Activated CD4-positive, alpha-beta memory T cell treated with anti-CD3 and anti-CD28 coated beads, Interleukin-2, amount 10 ng/mL, durations not matched to agents 7 days and 5 days (primary cell): ENCODE data around the gene CLEC1A. TPM values are rescaled to one million over a fixed set of nuclear protein-coding genes. Genes with fewer than 3 reads are reported as not detected.

Experiments
- CTCF ChIA-PET: fragments of 350-600 bp; sonication (Branson Sonifier 250); formaldehyde crosslinking; loops from one replicate; lab custom pipeline; 2021; ENCODE audit warnings: antibody characterized with exemption, inconsistent platforms; lab: Charles Lee
- POLR2A ChIA-PET: fragments of 350-600 bp; sonication (Branson Sonifier 250); formaldehyde crosslinking; loops from one replicate; lab custom pipeline; 2021; ENCODE audit warnings: antibody characterized with exemption; lab: Charles Lee
- DNase-seq: peaks from one replicate; pipeline ENCODE4 v3.0.0-alpha.2; 2020
- H3K27ac Mint-ChIP-seq: one replicate; pipeline ENCODE4 v1.8.0; 2021; ENCODE audit warnings: mild to moderate bottlenecking, mixed read lengths
- H3K27me3 Mint-ChIP-seq: one replicate; pipeline ENCODE4 v1.8.0; 2021; ENCODE audit warnings: mixed read lengths
- H3K36me3 Mint-ChIP-seq: one replicate; pipeline ENCODE4 v1.8.0; 2021; ENCODE audit warnings: low read depth, mixed read lengths
- H3K4me1 Mint-ChIP-seq: one replicate; pipeline ENCODE4 v1.8.0; 2021; ENCODE audit warnings: mixed read lengths
- H3K4me3 Mint-ChIP-seq: one replicate; pipeline ENCODE4 v1.8.0; 2021; ENCODE audit warnings: mild to moderate bottlenecking, mixed read lengths
- H3K9me3 Mint-ChIP-seq: one replicate; pipeline ENCODE4 v1.8.0; 2021; ENCODE audit warnings: mixed read lengths
- total RNA-seq, 2 experiments: library from RNA; stranded (reverse); gene quantifications; one replicate each; pipeline ENCODE4 v1.2.3, GENCODE V29; 2021

Gene CLEC1A, protein sequence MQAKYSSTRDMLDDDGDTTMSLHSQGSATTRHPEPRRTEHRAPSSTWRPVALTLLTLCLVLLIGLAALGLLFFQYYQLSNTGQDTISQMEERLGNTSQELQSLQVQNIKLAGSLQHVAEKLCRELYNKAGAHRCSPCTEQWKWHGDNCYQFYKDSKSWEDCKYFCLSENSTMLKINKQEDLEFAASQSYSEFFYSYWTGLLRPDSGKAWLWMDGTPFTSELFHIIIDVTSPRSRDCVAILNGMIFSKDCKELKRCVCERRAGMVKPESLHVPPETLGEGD
- not detected for total RNA-seq

DNA sequence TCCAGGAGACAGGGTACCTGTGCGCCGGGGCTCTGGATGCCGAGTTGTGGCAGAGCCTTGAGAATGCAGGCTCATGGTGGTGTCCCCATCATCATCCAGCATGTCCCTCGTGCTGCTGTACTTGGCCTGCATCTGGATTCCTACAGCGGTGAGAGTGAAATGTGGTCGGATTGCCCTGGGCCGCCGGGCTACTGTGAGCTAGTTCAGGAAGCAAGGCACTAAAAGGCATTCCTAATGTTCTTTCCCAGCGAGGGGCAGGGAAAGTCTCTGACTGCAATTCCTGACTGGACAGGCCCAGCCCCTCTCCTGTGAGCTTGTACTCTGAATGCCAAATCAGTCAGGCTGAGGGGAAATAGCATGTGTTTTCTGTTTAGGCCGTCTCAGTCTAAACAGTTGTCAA is at the start of gene CLEC1A:
Gene CLEC1A, minus strand, starts transcription at position 195 of the 400 bp plus-strand sequence. Its CDS starts 63 bp downstream, at position 132.
- no peak within 1 kb of the TSS for H3K27ac Mint-ChIP-seq

DNA sequence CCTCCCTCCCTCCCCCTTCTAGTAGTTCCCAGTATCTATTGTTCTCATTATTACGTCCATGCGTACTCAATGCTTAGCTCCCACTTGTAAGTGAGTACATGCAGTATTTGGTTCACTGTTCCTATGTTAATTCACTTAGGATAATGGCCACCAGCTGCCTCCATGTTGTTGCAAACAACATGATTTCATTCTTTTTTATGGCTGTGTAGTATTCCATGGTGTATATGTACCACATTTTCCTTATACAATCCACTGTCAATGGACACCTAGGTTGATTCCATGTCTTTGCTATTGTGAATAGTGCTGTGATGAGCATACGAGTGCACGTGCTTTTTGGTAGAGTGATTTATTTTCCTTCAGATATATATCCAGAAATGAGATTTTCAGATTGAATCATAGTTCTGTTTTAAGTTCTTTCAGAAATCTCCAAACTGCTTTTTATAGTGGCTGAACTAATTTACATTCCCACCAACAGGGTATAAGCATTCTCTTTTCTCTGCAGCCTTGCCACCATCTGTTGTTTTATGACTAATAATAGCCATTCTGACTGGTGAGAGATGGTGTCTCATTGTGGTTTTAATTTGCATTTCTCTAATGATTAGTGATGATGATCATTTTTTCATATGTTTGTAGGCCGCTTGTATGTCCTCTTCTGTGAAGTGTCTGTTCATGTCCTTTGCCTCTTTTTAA is 49.1 kb upstream of the CLEC1A start:
- H3K36me3 Mint-ChIP-seq: no peaks in the 10 kb centered on the region
- ChIA-PET CTCF (interaction anchor here (1.0 kb wide), 1 partner anchor 334 kb away, joined by 4 read pairs; no protein-coding TSS in a partner anchor), POLR2A (interaction anchor here (0.8 kb wide), 1 partner anchor 44 kb away, joined by 4 read pairs; no protein-coding TSS in a partner anchor)

More for the DNA sequence above, at the start of gene CLEC1A:
- Mint-ChIP-seq H3K27me3 (peaks cover 10% of the 10 kb centered on the region), H3K36me3 (no peaks in the 10 kb centered on the region), H3K4me1 (no peaks in the 10 kb centered on the region), H3K9me3 (peaks cover 5% of the 10 kb centered on the region), H3K4me3 (no peak within 1 kb of the TSS)
- DNase-seq: no peak
- ChIA-PET CTCF (no interaction called here), POLR2A (no interaction called here)

DNA sequence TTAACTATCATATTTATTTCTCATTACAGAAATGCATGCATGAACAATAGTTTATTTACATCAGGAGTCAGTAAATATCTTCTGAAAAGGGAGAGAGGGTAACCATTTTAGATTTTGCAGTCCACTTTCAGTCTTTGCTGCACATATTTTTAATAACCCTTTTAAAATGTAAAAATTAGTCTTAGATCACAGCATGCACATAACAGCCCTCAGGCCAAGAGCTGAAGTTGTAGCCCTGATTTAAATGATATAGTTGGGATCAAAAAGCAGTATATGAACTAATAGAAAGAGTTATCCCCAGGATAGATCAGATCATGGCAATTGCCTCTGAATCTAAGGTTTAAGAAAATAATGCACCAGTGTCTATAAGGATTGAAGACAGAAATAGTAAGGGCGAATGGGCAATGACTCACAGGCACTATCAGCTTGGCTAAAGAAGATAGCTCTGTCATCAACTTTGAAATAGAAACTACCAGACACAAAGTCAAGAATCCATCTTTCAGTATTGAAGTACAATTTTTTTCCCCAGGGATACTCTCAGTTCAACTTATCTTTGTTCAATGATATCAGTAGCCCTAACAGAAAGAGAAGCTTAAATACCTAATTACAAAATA is 44.3 kb upstream of the CLEC1A start:
- no peaks in the 10 kb centered on the region for H3K36me3 Mint-ChIP-seq
- H3K27me3 Mint-ChIP-seq: peaks cover 26% of the 10 kb centered on the region
- DNase-seq: no peak
- POLR2A ChIA-PET: no interaction called here
- CTCF ChIA-PET: interaction anchor here (1.0 to 1.4 kb wide), 3 partner anchors 10 to 400 kb away, joined by 4 to 12 read pairs (median 5); no protein-coding TSS in a partner anchor
- H3K4me3 Mint-ChIP-seq: no peak overlapping the region
- no peak overlapping the region for H3K27ac Mint-ChIP-seq
- H3K9me3 Mint-ChIP-seq: no peaks in the 10 kb centered on the region
- peaks cover under 1% of the 10 kb centered on the region for H3K4me1 Mint-ChIP-seq

More for the DNA sequence above, 49.1 kb upstream of the CLEC1A start:
- DNase-seq: no peak
- H3K4me3 Mint-ChIP-seq: no peak overlapping the region
- H3K9me3 Mint-ChIP-seq: no peaks in the 10 kb centered on the region
- H3K4me1 Mint-ChIP-seq: peaks cover 1% of the 10 kb centered on the region
- H3K27me3 Mint-ChIP-seq: peaks cover 41% of the 10 kb centered on the region
- H3K27ac Mint-ChIP-seq: no peak overlapping the region

DNA sequence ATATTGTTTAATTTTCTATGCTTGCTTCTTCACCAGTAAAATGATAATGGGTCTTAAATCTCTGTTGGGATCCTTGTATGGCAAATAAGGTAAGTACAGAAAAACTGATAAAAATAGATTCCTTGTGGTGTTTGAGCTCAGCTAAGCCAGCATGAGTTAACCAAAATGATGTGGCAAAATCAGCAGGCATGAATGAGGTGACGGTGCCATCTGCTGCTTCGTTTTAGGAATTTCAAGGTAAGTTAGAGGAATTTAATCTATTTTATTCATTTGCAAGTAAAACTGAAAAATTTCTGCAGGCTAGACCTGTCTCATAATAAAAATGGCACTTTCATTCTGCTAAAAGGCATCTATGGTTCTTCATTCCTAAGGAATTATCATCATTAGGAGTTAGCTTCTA is 41.2 kb upstream of the CLEC1A start:
- DNase-seq: peak; percentile 54
- CTCF ChIA-PET: interaction anchor here (0.8 to 2.5 kb wide), 11 partner anchors 10 to 390 kb away, joined by 3 to 16 read pairs (median 8); partner anchors contain the start of genes CLEC12B and CLEC7A
- no peak overlapping the region for H3K27ac Mint-ChIP-seq
- POLR2A ChIA-PET: no interaction called here
- H3K36me3 Mint-ChIP-seq: no peaks in the 10 kb centered on the region
- peaks cover 18% of the 10 kb centered on the region for H3K27me3 Mint-ChIP-seq
- H3K4me1 Mint-ChIP-seq: no peaks in the 10 kb centered on the region
- H3K9me3 Mint-ChIP-seq: no peaks in the 10 kb centered on the region
- H3K4me3 Mint-ChIP-seq: no peak overlapping the region

DNA sequence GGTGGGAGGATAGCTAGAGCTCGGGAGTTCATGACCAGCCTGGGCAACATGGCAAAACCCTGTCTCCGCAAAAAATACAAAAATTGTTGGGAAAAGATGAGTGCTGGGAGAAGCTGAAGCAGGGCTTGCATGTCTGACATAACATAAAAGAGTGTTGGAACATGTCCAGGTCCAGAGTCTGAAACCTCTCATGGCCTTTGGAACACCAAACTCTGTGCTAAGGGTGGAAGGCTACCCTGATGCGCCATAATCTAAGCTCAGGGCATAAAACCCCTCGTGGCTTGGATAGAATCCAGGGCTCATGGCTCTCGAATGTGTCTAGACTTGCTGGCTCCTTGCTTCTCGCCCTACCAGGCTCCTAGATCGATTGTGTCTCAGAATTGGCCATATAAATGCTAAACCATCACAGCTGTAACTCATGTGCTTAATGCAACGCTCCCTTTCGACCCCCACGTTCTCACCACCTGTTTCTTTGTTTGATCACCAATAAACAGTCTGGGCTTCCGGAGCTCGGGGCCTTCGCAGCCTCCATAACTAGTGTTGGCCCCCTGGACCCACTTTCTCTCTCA is 37.9 kb upstream of the CLEC1A start:
- H3K4me1 Mint-ChIP-seq: no peaks in the 10 kb centered on the region
- H3K9me3 Mint-ChIP-seq: no peaks in the 10 kb centered on the region
- no peak overlapping the region for H3K27ac Mint-ChIP-seq
- ChIA-PET CTCF (interaction anchor here (0.7 kb wide), 2 partner anchors 125 to 323 kb away, joined by 3 read pairs; no protein-coding TSS in a partner anchor), POLR2A (no interaction called here)
- DNase-seq: no peak
- H3K27me3 Mint-ChIP-seq: peaks cover 7% of the 10 kb centered on the region
- no peak overlapping the region for H3K4me3 Mint-ChIP-seq
- H3K36me3 Mint-ChIP-seq: no peaks in the 10 kb centered on the region

DNA sequence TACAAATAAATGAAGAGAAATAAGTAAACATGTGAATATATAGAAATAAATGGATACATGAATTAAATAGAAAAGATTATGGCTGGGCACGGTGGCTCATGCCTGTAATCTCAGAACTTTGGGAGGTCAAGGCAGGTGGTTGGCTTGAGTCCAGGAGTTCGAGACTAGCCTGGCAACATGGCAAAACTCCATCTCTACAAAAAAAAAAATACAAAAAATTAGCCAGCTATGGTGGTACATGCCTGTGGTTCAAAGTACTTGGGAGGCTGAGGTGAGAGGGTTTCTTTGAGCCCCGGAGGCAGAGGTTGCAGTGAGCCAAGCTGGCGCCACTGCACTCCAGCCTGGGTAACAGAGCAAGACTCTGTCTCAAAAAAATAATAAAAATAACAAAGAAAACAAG is 36.3 kb upstream of the CLEC1A start:
- Mint-ChIP-seq H3K27me3 (peaks cover 12% of the 10 kb centered on the region), H3K36me3 (no peaks in the 10 kb centered on the region), H3K4me1 (peaks cover 7% of the 10 kb centered on the region), H3K9me3 (no peaks in the 10 kb centered on the region), H3K27ac (no peak overlapping the region), H3K4me3 (no peak overlapping the region)
- DNase-seq: no peak
- ChIA-PET POLR2A (no interaction called here), CTCF (no interaction called here)

DNA sequence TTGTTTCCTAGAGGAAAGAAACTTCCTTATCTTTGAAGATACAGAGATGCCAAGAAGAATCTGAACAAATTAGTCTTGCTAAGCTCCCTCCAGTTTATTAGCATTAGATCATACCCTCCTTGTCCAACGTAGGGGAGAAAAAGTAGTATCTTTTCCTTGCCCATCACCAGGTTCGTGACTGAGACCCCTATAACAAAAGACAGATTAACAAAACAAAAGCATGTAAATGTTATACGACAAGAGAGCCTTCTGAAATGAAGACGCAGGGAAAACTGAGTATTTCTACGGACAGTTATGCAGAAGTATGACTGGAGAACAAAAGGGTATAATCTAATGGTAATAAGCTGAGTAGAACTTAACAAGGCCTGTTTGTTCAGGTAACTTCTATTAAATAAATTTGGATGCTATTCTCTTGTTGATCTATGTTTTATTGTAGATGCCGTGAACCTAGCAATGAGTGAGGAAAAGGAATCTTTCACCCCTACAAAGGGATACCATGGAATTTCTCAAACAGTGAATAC is 34.1 kb upstream of the CLEC1A start:
- DNase-seq: no peak
- Mint-ChIP-seq H3K9me3 (no peaks in the 10 kb centered on the region), H3K4me1 (peaks cover 12% of the 10 kb centered on the region), H3K27ac (no peak overlapping the region), H3K36me3 (no peaks in the 10 kb centered on the region), H3K27me3 (peaks cover 15% of the 10 kb centered on the region), H3K4me3 (no peak overlapping the region)
- CTCF ChIA-PET: interaction anchor here (0.9 kb wide), 1 partner anchor 20 kb away, joined by 3 read pairs; no protein-coding TSS in a partner anchor
- POLR2A ChIA-PET: no interaction called here

DNA sequence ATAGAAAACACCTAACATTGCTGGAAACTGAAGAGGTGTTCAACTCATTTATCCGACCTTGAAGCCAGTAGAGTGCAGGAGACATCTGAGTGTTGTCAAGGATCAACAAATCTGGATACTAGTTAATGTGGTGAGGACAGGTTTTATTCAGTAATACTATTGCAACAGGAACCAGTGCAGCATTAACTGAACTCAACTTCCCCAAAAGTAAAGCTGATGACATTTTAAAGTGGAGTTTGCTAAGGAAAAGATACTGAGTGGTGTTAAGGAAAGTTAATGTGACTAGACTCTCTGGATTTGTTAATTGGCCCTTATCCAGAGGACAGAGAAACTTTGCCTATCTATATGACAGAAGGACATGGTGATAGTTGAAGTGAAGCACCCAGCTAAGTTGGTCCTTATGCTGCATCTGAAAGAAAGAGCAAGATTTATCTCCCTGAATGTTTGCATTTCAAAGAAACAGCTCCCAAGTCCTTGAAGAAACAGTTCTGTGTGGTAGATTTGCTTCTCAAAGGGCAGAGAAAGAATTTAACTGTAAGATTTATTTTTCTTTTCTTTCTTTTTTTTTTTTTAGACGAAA is 32.4 kb upstream of the CLEC1A start:
- POLR2A ChIA-PET: no interaction called here
- no peak for DNase-seq
- Mint-ChIP-seq H3K27ac (no peak overlapping the region), H3K4me1 (peaks cover 12% of the 10 kb centered on the region), H3K36me3 (no peaks in the 10 kb centered on the region), H3K9me3 (no peaks in the 10 kb centered on the region), H3K27me3 (peaks cover 17% of the 10 kb centered on the region), H3K4me3 (no peak overlapping the region)
- CTCF ChIA-PET: interaction anchor here (2.0 kb wide), 1 partner anchor 9 kb away, joined by 10 read pairs; no protein-coding TSS in a partner anchor

DNA sequence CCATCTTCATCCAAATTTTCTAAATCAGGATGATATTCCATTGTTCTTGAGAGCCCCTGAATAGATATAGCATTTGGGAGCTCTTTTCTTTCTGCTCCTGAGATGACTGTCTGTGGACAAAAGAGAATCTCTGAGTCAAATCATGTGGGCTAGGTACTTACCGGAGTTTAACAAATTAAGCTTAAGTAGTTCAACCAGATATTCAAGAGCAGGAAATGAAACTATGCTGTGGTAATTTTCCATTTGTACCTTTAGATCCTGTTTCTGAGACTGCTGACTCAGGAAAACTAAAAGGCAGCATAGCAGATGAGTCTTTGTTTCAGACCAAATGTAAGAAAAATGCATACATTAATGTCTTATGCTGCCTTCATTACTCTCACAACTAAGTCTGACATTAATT is 31.3 kb upstream of the CLEC1A start, which contains the start of gene CLEC7A:
Gene CLEC7A, minus strand, starts transcription at position 158 of the 400 bp plus-strand sequence. Its CDS starts 117 bp downstream, at position 41.
- H3K4me1 Mint-ChIP-seq: peaks cover 12% of the 10 kb centered on the region
- H3K4me3 Mint-ChIP-seq: no peak within 1 kb of the TSS
- POLR2A ChIA-PET: interaction anchor here (0.8 kb wide), 1 partner anchor 373 kb away, joined by 3 read pairs; no protein-coding TSS in a partner anchor
- no peak for DNase-seq
- H3K9me3 Mint-ChIP-seq: no peaks in the 10 kb centered on the region
- CTCF ChIA-PET: interaction anchor here (0.6 to 2.0 kb wide), 3 partner anchors 10 to 22 kb away, joined by 3 to 10 read pairs (median 3); no protein-coding TSS in a partner anchor
- no peaks in the 10 kb centered on the region for H3K36me3 Mint-ChIP-seq
- peaks cover 23% of the 10 kb centered on the region for H3K27me3 Mint-ChIP-seq
- no peak within 1 kb of the TSS for H3K27ac Mint-ChIP-seq

DNA sequence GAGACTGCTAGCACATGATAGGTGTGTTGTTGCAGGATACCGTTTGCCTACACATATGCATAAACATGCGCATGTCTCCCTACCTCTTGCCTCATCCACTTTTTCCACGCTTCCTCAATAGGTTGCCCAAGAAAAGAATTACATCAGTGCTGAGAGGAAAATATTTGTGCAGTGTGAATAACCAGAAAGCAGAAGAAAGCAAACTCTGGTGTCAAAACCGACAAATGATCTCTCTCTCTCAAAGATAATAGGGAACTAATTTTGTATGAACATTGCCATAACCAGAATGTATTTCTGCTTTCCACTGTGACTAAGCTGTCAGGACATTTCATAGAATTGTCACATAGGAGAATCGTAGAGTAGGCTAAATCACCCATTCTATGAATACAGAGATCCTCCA is 29.9 kb upstream of the CLEC1A start:
- POLR2A ChIA-PET: no interaction called here
- Mint-ChIP-seq H3K27ac (no peak overlapping the region), H3K4me1 (peaks cover 12% of the 10 kb centered on the region), H3K9me3 (no peaks in the 10 kb centered on the region), H3K36me3 (no peaks in the 10 kb centered on the region), H3K27me3 (peaks cover 23% of the 10 kb centered on the region), H3K4me3 (no peak overlapping the region)
- CTCF ChIA-PET: interaction anchor here (2.2 kb wide), 1 partner anchor 24 kb away, joined by 8 read pairs; no protein-coding TSS in a partner anchor
- no peak for DNase-seq

DNA sequence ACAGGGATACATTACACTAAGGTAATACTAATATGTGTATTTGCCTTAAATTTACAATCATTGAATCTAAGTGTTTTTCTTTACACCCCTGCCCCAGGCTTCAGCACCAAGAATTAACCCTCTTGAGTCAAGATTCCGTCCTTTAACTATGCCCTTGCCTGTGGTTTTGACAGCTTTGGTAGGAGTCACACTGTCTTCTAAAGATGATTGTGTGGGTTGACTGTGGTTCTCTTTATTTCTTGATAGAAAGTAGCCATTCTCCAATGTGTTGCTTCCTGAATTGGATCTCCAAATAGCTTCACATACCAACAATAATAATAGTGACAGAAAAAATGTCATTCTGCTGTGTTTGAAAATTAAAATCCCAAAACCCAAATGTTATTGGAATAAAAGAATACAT is 27.6 kb upstream of the CLEC1A start:
- CTCF ChIA-PET: no interaction called here
- H3K27ac Mint-ChIP-seq: no peak overlapping the region

DNA sequence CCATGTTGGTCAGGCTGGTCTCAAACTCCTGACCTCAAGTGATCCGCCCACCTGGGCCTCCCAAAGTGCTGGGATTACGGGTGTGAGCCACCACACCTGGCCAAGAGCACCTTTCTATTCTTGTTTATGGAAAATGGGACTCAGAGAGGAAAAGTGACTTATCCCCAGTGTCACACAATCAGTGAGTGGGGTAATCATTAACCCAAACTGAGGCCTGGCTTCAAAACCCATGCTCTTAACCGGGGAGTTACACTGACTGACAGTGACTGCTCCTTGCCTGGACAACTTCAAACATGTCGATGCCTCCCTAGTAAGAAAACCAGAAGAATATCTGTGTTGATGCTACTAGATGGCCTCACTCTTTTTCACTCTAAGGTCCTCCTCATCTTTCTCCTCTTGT is 23.9 kb upstream of the CLEC1A start:
- H3K4me1 Mint-ChIP-seq: no peaks in the 10 kb centered on the region
- CTCF ChIA-PET: no interaction called here

More for the DNA sequence above, 27.6 kb upstream of the CLEC1A start:
- H3K4me1 Mint-ChIP-seq: peaks cover 12% of the 10 kb centered on the region
- peaks cover 23% of the 10 kb centered on the region for H3K27me3 Mint-ChIP-seq
- no peak overlapping the region for H3K4me3 Mint-ChIP-seq
- H3K9me3 Mint-ChIP-seq: no peaks in the 10 kb centered on the region
- no peaks in the 10 kb centered on the region for H3K36me3 Mint-ChIP-seq
- no peak for DNase-seq
- POLR2A ChIA-PET: interaction anchor here (1.5 kb wide), 1 partner anchor 9 kb away, joined by 3 read pairs; no protein-coding TSS in a partner anchor

More for the DNA sequence above, 23.9 kb upstream of the CLEC1A start:
- Mint-ChIP-seq H3K9me3 (no peaks in the 10 kb centered on the region), H3K27me3 (peaks cover 15% of the 10 kb centered on the region), H3K27ac (no peak overlapping the region), H3K4me3 (no peak overlapping the region), H3K36me3 (no peaks in the 10 kb centered on the region)
- POLR2A ChIA-PET: no interaction called here
- no peak for DNase-seq
